NCI-H774 (cell line): ENCODE data around the gene PRKCA.
A peak's percentile ranks its signal among the peaks of the same experiment; 100 is the strongest.
"Not testable (repeated sequence)": the region's sequence is repeated elsewhere in the genome, so short reads cannot be mapped to it uniquely, and the experiment has no call there.

Experiments used
- DNase-seq: peaks from one replicate; lab custom pipeline; 2025; lab: John Stamatoyannopoulos, UW

PRKCA gene

GRCh38 chr17:66290101-66290722 is 12.2 kb upstream of the PRKCA start:
- no peak for DNase-seq

- DNase-seq: no peak
Measured at GRCh38 chr17:66292353-66292752, 10.1 kb upstream of the PRKCA start.

GRCh38 chr17:66296289-66296725 is 6.1 kb upstream of the PRKCA start:
- no peak for DNase-seq

DNA sequence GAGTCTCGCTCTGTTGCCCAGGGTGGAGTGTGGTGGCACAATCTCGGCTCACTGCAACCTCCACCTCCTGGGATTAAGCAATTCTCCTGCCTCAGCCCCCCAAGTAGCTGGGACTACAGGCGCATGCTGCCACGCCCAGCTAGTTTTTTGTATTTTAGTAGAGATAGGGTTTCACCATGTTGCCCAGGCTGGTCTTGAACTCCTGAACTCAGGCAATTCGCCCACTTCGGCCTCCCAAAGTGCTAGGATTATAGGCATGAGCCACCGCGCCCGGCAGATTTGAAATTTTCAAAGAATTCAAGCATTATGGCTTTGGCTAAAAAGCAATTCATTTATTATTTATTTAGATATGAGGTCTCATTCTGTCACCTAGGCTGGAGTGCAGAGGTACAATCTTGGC is 5.0 kb upstream of the PRKCA start:
- DNase-seq: not testable (repeated sequence)

GRCh38 chr17:66299711-66300110 is 2.7 kb upstream of the PRKCA start:
- DNase-seq: no peak

- no peak for DNase-seq
Measured at GRCh38 chr17:66300956-66301355, 1.5 kb upstream of the PRKCA start.

- no peak for DNase-seq
Measured at GRCh38 chr17:66301367-66301863, 998 bp upstream of the PRKCA start.

- DNase-seq: peak; percentile 15
Measured at GRCh38 chr17:66302761-66303626, 581 bp downstream of the PRKCA start.

GRCh38 chr17:66304304-66305174 is 2.1 kb downstream of the PRKCA start:
- DNase-seq: no peak

DNA sequence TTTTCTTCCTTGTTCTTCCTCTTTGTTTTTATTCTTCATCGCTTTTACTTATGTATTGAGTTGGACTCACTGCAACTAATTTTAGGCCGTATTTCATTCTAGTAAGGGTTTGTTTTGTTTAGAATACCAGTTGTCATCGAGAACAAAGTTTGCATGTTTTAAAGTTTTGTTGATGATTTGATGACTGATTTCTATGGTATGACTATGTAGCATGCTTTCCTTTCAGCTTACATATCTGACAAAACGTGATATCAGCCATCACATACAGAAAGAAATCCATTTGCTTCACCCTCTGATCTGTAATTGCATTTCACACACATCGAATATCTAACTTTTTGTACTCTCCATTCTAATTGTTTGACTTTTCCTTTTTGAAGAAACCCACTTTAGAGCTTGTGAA is 4.0 kb downstream of the PRKCA start:
- DNase-seq: no peak

GRCh38 chr17:66307257-66307656 is 4.8 kb downstream of the PRKCA start:
- DNase-seq: no peak

DNA sequence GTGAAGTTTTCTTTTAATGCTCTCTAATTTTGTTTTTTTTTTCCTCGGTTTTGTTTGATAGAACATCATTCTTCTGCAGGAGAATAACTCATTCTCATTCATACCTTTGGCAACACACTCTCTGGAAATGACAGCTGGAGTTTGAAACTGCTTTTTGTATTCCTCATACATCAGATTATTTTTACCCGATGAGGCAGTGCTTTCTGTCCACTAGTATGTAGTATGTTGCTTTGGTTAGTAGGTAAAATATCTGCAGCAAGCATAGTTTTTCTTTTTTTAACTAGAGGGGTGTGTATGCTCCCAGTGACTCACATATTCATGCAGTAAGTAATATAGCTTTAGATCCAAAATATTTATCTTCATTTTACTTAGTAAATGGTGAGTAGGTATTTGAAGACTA is 6.4 kb downstream of the PRKCA start:
- no peak for DNase-seq

DNA sequence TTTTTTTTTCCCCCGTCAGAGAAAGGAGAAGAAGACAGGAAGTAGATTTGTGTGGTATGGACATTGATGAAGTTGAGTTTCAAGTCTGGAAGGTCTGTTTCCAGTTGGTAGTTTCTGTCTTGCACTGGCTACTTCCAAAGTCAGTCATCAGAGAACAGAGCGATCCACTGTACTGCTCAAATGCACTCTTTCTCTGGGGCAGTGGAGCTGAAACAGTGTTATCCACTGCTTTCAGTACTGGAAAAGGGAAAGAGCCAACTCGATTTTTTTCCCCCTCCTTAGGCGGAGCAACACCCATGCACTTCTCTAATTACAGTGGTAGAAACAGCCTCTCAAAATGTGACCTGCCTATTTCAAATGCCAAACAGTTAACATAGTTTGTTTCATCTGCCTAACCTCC is 7.4 kb downstream of the PRKCA start:
- DNase-seq: no peak

DNA sequence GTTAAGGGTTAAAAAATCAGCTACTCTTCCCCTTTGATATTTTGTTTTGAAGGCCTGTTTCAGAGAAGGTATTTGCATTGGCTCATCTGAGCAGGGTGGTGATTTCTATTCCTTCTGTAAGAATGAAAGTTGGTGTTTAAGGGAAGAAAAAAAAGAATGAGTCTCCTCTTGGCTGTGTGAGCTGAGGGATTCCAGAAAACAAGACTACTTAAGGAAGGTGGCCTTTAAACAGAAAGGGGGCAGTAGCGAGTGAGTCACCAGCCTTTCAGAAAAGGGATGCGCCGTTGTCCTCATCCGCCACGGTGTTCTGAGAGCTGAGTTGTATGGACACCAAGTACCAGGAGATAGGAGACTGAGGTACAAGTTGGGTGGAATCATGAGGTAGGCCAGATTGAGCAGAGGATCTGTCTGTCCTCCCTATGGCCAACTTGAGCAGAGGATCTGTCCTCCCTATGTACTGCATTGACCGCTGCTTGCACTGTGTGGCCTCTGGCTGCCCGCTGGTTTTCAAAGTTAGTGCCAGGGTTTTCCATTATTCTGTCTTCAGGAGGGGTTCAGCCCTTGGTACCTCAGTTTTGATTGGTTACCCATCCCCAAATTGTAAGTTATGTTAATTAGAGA is 8.2 kb downstream of the PRKCA start:
- no peak for DNase-seq

- no peak for DNase-seq
Measured at GRCh38 chr17:66312912-66313311, 10.5 kb downstream of the PRKCA start.

DNA sequence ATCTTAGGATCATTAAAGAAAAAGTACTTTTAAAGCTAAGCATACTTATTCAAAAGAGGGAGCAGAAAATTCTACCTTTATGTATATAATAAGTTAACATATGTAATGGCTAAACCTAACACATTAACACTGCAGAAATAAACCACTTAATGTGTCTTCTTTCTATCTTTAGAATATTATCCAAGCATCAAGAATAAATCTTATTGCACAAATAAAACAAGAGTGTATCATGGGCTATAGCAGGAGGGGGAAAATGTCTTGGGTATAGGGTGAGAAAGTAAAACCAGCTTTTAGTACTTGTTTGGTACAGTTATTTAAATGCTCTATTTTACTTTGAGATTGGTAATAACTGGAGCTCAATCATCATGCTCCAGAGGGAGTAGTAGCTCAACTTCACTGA is 10.9 kb downstream of the PRKCA start:
- DNase-seq: no peak

DNA sequence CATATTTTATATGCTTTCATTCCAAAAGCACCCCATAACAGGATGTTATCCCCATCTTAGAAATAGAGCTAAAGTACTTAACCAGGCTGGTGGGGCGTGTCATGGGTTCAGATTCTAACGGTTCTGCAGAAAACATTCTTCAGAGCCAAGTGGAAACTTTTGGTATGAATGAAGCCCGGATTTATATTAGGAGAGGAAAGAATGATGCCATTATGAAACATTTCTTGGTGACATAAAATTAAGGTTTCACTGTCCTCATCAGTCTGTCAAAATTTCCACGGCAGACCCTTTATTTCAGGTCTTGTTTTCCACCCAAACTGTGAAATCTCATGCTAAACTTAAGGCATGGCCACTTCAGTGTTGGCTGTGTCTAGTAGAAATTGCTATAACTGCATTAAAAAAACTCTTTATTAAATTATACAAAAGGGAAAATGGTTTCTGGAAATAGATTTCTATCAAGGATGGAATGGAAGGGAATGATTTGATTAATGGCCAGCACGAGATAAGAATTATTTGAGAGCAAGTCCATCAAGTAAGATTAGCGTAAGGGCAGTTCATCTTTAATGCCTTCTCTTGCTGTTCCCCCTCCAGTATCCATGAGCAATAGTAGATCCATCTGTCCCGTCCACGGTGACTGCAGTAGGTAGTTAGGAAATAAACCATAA is 11.7 kb downstream of the PRKCA start:
- DNase-seq: no peak

DNA sequence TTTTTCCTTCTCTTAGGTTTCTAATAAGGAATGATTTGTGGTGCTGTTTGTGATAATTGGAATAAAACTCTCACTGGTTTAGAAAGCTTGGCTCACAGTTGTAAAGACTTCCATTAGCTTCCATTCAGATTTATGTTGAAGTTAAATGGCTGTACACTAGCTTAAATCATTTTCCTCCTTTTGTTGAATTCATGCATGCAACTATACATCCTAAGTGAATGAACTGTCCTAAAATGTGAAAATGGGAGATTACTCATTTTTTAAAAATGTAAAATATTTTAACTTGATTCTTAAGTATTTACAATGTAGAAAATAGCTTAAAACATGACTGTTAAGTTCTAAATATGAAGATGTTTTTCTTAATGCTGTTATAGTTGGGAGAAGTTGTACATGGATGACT is 15.2 kb downstream of the PRKCA start:
- DNase-seq: no peak

DNA sequence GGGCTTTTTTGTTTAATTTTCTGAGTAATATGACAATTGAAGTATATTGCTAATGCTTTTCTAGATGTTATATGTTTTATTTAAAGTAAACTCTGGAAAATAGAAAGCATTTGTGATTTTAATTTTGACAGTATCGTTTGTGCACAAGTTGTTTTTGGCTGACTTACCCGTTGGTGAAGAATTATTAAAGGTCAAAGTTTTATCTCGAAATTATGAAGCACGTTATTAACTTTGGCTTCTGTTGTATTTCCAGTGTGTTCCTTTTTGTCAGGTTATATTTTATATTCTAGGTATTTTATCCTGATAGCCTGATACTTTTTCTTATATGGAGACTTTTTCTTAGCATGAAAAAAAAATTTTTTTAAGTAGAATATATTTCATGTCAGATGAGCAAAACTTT is 16.8 kb downstream of the PRKCA start:
- no peak for DNase-seq

GRCh38 chr17:66322764-66323163 is 20.4 kb downstream of the PRKCA start:
- DNase-seq: no peak

DNA sequence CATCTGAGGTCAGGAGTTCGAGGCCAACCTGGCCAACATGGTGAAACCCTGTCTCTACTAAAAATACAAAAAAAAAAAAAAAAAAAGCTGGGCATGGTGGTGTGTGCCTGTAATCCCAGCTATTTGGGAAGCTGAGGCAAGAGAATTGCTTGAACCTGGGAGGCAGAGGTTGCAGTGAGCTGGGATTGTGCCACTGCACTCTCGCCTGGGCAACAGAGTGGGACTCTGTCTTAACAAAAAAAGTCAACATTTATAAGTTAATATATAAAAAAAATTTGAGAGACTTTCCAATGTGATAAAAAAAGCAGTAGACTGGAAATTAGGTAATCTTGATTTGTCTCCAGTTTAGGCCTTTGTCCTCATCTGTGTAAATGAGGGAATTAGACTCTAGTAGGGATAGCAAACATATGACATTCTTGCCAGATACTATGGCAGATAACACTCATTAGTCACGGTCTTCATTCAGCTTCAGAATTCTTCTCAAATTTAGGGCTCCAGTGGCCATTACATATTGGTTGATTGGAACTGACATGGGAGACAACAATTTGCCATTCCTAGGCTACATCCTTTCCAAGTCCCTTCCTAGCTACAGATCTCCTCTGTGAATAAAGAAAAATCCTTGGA is 22.1 kb downstream of the PRKCA start:
- DNase-seq: not testable (repeated sequence)
